HEK293 (cell line): Measurements from ENCODE around the gene PLD6.

Experiments
- CTCF ChIA-PET: fragments of 350-600 bp; formaldehyde crosslinking; extraction: SDS; loops from one replicate; lab custom pipeline; 2021; ENCODE audit warnings: antibody characterized with exemption; lab: Yijun Ruan, JAX
- POLR2A ChIA-PET: fragments of 300-600 bp; formaldehyde crosslinking; extraction: SDS; loops from one replicate; lab custom pipeline; 2020; ENCODE audit warnings: antibody characterized with exemption, inconsistent platforms; lab: Yijun Ruan, JAX
- H3K27ac ChIP-seq: fragments of 200-500 bp; sonication (Bioruptor generic); 2 replicates; pipeline ENCODE4 v1.5.1; 2014; ENCODE audit warnings: low read depth, low read length, control low read depth, inconsistent platforms; ENCODE audit errors: extremely low read depth
- H3K36me3 ChIP-seq, 2 experiments: fragments of 200-500 bp in 1 of 2; sonication (Bioruptor generic) in 1 of 2; 1 replicate in 1 of 2; 2 replicates in 1 of 2; pipeline ENCODE4 v1.5.1; 2014 to 2017; ENCODE audit warnings: inconsistent platforms in 2 of 2, low read length in 2 of 2; ENCODE audit not compliant: control insufficient read depth in 2 of 2, insufficient read depth in 1 of 2
- H3K4me1 ChIP-seq: fragments of 200-500 bp; sonication (Bioruptor generic); 2 replicates; pipeline ENCODE4 v1.5.1; 2014; ENCODE audit warnings: mild to moderate bottlenecking, low read length, inconsistent platforms; ENCODE audit not compliant: control insufficient read depth, insufficient read depth
- H3K4me3 ChIP-seq: 2 replicates; pipeline ENCODE4 v1.5.1; 2011; ENCODE audit warnings: low read depth, mild to moderate bottlenecking, control low read depth, low read length, moderate library complexity
- H3K9me3 ChIP-seq: fragments of 200-500 bp; sonication (Bioruptor generic); 2 replicates; pipeline ENCODE4 v1.5.1; 2014; ENCODE audit warnings: low read depth, low read length, inconsistent platforms; ENCODE audit not compliant: control insufficient read depth, insufficient read depth
- MEIS1 ChIP-seq: sonication (generic); formaldehyde crosslinking; IDR thresholded peaks from 2 replicates; pipeline ENCODE4 v1.8.1; 2022; ENCODE audit warnings: missing genetic modification reagents, mild to moderate bottlenecking, borderline replicate concordance
- SCRT2 ChIP-seq: fragments of 450-650 bp; formaldehyde crosslinking; IDR thresholded peaks from 2 replicates; pipeline ENCODE4 v1.5.1; 2016; ENCODE audit warnings: missing biosample characterization, missing genetic modification characterization
- ZEB2 ChIP-seq: fragments of 450-650 bp; formaldehyde crosslinking; IDR thresholded peaks from 2 replicates; pipeline ENCODE4 v1.5.1; 2016; ENCODE audit warnings: missing biosample characterization, missing genetic modification characterization
- ZFP41 ChIP-seq: fragments of 450-650 bp; formaldehyde crosslinking; IDR thresholded peaks from 2 replicates; pipeline ENCODE4 v1.5.1; 2016; ENCODE audit warnings: missing biosample characterization, missing genetic modification characterization, borderline replicate concordance
- ZFP69B ChIP-seq: fragments of 450-650 bp; formaldehyde crosslinking; IDR thresholded peaks from 2 replicates; pipeline ENCODE4 v1.5.1; 2016; ENCODE audit warnings: missing biosample characterization, missing genetic modification characterization
- ZNF19 ChIP-seq: fragments of 450-650 bp; formaldehyde crosslinking; IDR thresholded peaks from 2 replicates; pipeline ENCODE4; 2016; ENCODE audit warnings: missing biosample characterization, missing genetic modification characterization, low read depth
- ZNF394 ChIP-seq: fragments of 450-650 bp; formaldehyde crosslinking; IDR thresholded peaks from 2 replicates; pipeline ENCODE4 v1.5.1; 2016; ENCODE audit warnings: missing biosample characterization, missing genetic modification characterization, mild to moderate bottlenecking, moderate library complexity, borderline replicate concordance
- ZNF426 ChIP-seq: fragments of 450-650 bp; formaldehyde crosslinking; IDR thresholded peaks from 2 replicates; pipeline ENCODE4 v1.5.1; 2017; ENCODE audit warnings: missing biosample characterization, missing genetic modification characterization, mild to moderate bottlenecking, inconsistent platforms, moderate library complexity
- ZNF548 ChIP-seq: fragments of 450-650 bp; formaldehyde crosslinking; IDR thresholded peaks from 2 replicates; pipeline ENCODE4 v1.5.1; 2016; ENCODE audit warnings: missing biosample characterization, missing genetic modification characterization
- ZNF600 ChIP-seq: fragments of 450-650 bp; formaldehyde crosslinking; IDR thresholded peaks from 2 replicates; pipeline ENCODE4 v1.5.1; 2016; ENCODE audit warnings: missing biosample characterization, missing genetic modification characterization
- ZSCAN23 ChIP-seq: fragments of 450-650 bp; formaldehyde crosslinking; IDR thresholded peaks from 2 replicates; pipeline ENCODE4 v1.5.1; 2016; ENCODE audit warnings: missing biosample characterization, missing genetic modification characterization
- TF ChIP-seq, protein P1 (sequence below): fragments of 450-650 bp; formaldehyde crosslinking; IDR thresholded peaks from 2 replicates; pipeline ENCODE4 v1.5.1; 2017; ENCODE audit warnings: missing biosample characterization, missing genetic modification characterization
- TF ChIP-seq, protein P2 (sequence below): fragments of 450-650 bp; formaldehyde crosslinking; IDR thresholded peaks from 2 replicates; pipeline ENCODE4 v1.5.1; 2016; ENCODE audit warnings: missing biosample characterization, missing genetic modification characterization
- TF ChIP-seq, protein P3 (sequence below): fragments of 450-650 bp; formaldehyde crosslinking; IDR thresholded peaks from 2 replicates; pipeline ENCODE4 v1.5.1; 2016; ENCODE audit warnings: missing biosample characterization, missing genetic modification characterization
- TF ChIP-seq, protein P4 (sequence below): fragments of 450-650 bp; formaldehyde crosslinking; IDR thresholded peaks from 2 replicates; pipeline ENCODE4 v1.5.1; 2017; ENCODE audit warnings: missing biosample characterization, missing genetic modification characterization

The PLD6 gene

DNA sequence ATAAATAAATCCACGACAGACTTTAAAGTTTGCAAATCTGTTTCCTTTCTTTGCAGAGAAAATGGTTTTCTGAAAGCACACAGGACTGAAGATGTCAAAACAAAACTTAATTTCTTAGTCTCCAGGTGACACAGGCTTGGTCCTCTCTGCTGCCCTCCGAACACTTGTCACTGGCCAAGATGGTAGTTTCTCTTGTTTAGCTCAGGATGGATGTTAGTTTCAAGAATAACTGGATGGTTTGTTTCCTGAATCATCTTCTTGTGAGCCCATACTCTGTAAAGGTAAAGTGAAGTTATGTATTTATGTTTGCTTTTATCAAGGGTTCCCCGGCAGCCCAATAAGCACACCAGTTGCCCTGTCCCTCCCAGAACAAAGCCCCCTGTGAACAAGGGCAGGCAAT, 40.7 kb upstream of the PLD6 start:
- no peak for TF ChIP-seq ZNF600 (tag by site-specific recombination)
- TF ChIP-seq, protein P1, sequence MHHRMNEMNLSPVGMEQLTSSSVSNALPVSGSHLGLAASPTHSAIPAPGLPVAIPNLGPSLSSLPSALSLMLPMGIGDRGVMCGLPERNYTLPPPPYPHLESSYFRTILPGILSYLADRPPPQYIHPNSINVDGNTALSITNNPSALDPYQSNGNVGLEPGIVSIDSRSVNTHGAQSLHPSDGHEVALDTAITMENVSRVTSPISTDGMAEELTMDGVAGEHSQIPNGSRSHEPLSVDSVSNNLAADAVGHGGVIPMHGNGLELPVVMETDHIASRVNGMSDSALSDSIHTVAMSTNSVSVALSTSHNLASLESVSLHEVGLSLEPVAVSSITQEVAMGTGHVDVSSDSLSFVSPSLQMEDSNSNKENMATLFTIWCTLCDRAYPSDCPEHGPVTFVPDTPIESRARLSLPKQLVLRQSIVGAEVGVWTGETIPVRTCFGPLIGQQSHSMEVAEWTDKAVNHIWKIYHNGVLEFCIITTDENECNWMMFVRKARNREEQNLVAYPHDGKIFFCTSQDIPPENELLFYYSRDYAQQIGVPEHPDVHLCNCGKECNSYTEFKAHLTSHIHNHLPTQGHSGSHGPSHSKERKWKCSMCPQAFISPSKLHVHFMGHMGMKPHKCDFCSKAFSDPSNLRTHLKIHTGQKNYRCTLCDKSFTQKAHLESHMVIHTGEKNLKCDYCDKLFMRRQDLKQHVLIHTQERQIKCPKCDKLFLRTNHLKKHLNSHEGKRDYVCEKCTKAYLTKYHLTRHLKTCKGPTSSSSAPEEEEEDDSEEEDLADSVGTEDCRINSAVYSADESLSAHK: peak; percentile 90
- H3K4me1 ChIP-seq: no peaks in the 10 kb centered on the region
- H3K27ac ChIP-seq: no peak overlapping the region
- ChIA-PET POLR2A (interaction anchor here (0.6 to 2.6 kb wide), 3 partner anchors 9 to 206 kb away, joined by 6 to 11 read pairs (median 8); partner anchors contain the start of gene FLCN), CTCF (interaction anchor here (1.3 kb wide), 1 partner anchor 24 kb away, joined by 5 read pairs; no protein-coding TSS in a partner anchor)
- no peaks in the 10 kb centered on the region for H3K9me3 ChIP-seq
- peaks cover 58 to 68% of the 10 kb centered on the region in 2 experiments for H3K36me3 ChIP-seq
- no peak overlapping the region for H3K4me3 ChIP-seq

DNA sequence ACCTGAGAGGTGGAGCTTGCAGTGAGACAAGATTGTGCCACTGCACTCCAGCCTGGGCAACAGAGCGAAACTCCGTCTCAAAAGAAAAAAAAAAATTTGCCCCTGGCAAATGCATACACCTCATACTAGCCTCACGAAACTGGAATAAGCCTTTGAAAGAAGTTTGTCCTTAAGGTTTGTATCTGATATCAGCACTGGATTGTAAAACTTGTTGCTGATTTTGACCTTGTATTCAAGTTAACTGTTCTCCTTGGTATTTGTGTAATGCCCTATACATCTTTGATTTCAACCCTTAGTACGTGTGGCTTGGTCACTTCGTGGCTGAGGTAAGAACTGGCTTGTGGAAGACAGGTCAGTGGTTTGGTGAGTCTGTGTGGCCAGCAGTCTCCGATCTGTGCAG, 37.0 kb upstream of the PLD6 start:
- Histone ChIP-seq H3K36me3 (peaks cover 29 to 39% of the 10 kb centered on the region in 2 experiments), H3K4me1 (no peaks in the 10 kb centered on the region; the same call in 1 of the 2 replicates), H3K4me3 (no peak overlapping the region), H3K9me3 (no peaks in the 10 kb centered on the region), H3K27ac (no peak overlapping the region)
- POLR2A ChIA-PET: interaction anchor here (1.6 kb wide), 1 partner anchor 38 kb away, joined by 5 read pairs; the partner anchor contains the start of gene COPS3
- TF ChIP-seq SCRT2 (tag by site-specific recombination) (peak; percentile 61), ZNF426 (tag by site-specific recombination) (no peak)
- TF ChIP-seq, all 188 proteins: peak for 1
- CTCF ChIA-PET: no interaction called here

DNA sequence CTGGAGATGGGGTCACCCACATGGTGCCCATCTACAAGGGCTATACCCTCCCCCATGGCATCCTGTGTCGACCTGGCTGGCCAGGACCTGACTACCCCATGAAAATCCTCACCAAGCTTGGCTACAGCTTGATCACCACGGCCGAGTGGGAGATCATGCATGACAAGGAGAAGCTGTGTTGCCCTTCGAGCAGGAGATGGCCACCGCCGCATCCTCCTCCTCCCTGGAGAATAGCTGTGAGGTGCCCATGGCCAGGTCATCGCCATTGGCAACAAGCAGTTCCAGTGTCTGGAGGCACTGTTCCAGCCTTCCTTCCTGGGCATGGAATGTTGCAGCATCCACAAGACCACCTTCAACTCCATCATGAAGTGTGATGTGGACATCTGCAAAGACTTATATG, 36.1 kb upstream of the PLD6 start:
- Histone ChIP-seq H3K4me1 (no peaks in the 10 kb centered on the region; the same call in 1 of the 2 replicates), H3K36me3 (peaks cover 20 to 29% of the 10 kb centered on the region in 2 experiments), H3K4me3 (no peak overlapping the region), H3K9me3 (no peaks in the 10 kb centered on the region), H3K27ac (no peak overlapping the region)
- CTCF ChIA-PET: no interaction called here
- TF ChIP-seq MEIS1 (CRISPR knock-in tag) (no peak), ZFP41 (tag by site-specific recombination) (no peak), ZNF548 (tag by site-specific recombination) (no peak), ZEB2 (tag by site-specific recombination) (no peak), ZNF394 (no peak), ZNF19 (tag by site-specific recombination) (no peak), ZSCAN23 (tag by site-specific recombination) (no peak), ZFP69B (tag by site-specific recombination) (no peak)
- TF ChIP-seq, protein P2, sequence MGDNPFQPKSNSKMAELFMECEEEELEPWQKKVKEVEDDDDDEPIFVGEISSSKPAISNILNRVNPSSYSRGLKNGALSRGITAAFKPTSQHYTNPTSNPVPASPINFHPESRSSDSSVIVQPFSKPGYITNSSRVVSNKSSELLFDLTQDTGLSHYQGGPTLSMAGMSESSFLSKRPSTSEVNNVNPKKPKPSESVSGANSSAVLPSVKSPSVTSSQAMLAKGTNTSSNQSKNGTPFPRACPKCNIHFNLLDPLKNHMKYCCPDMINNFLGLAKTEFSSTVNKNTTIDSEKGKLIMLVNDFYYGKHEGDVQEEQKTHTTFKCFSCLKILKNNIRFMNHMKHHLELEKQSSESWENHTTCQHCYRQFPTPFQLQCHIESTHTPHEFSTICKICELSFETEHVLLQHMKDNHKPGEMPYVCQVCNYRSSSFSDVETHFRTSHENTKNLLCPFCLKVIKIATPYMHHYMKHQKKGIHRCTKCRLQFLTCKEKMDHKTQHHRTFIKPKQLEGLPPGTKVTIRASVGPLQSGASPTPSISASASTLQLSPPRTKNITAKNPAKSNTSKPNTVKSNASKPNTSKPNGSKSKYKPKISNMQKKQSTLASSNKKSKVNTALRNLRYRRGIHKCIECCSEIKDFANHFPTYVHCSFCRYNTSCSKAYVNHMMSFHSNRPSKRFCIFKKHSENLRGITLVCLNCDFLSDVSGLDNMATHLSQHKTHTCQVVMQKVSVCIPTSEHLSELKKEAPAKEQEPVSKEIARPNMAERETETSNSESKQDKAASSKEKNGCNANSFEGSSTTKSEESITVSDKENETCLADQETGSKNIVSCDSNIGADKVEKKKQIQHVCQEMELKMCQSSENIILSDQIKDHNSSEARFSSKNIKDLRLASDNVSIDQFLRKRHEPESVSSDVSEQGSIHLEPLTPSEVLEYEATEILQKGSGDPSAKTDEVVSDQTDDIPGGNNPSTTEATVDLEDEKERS (tag by site-specific recombination): no peak
- TF ChIP-seq, protein P3, sequence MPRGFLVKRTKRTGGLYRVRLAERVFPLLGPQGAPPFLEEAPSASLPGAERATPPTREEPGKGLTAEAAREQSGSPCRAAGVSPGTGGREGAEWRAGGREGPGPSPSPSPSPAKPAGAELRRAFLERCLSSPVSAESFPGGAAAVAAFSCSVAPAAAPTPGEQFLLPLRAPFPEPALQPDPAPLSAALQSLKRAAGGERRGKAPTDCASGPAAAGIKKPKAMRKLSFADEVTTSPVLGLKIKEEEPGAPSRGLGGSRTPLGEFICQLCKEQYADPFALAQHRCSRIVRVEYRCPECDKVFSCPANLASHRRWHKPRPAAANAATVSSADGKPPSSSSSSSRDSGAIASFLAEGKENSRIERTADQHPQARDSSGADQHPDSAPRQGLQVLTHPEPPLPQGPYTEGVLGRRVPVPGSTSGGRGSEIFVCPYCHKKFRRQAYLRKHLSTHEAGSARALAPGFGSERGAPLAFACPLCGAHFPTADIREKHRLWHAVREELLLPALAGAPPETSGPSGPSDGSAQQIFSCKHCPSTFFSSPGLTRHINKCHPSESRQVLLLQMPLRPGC (tag by site-specific recombination): no peak
- TF ChIP-seq, protein P4, sequence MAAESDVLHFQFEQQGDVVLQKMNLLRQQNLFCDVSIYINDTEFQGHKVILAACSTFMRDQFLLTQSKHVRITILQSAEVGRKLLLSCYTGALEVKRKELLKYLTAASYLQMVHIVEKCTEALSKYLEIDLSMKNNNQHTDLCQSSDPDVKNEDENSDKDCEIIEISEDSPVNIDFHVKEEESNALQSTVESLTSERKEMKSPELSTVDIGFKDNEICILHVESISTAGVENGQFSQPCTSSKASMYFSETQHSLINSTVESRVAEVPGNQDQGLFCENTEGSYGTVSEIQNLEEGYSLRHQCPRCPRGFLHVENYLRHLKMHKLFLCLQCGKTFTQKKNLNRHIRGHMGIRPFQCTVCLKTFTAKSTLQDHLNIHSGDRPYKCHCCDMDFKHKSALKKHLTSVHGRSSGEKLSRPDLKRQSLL: no peak
- POLR2A ChIA-PET: no interaction called here
